VCaP (cell line): ENCODE results near the gene KLHL22.
"Not testable (repeated sequence)": the region's sequence is repeated elsewhere in the genome, so short reads cannot be mapped to it uniquely, and the experiment has no call there.

Experiments used
- H3K27ac ChIP-seq: fragments of 450-650 bp; 2 replicates; pipeline ENCODE4 v1.5.1; 2017
- CTCF ChIP-seq: fragments of 450-650 bp; conservative IDR thresholded peaks from 2 replicates; pipeline ENCODE4 v1.5.1; 2017; ENCODE audit warnings: mild to moderate bottlenecking, moderate library complexity

KLHL22 gene

GRCh38 chr22:20494978-20495860, at the start of gene KLHL22:
Gene KLHL22, minus strand, starts transcription at chr22:20495795. Its CDS starts 6,584 bp downstream, at chr22:20489211.
- peak within 1 kb of the TSS; percentile 97 for H3K27ac ChIP-seq
- TF ChIP-seq CTCF, result no peak

GRCh38 chr22:20545318-20545634, 49.7 kb upstream of the KLHL22 start:
- not testable (repeated sequence) for H3K27ac ChIP-seq

GRCh38 chr22:20542736-20543135, 47.1 kb upstream of the KLHL22 start:
- TF ChIP-seq CTCF, result no peak

GRCh38 chr22:20542055-20542454, 46.5 kb upstream of the KLHL22 start:
- H3K27ac ChIP-seq, result no peak overlapping the region
- TF ChIP-seq CTCF, result no peak

More at GRCh38 chr22:20542736-20543135, 47.1 kb upstream of the KLHL22 start:
- no peak overlapping the region for H3K27ac ChIP-seq

GRCh38 chr22:20538875-20539274, 43.3 kb upstream of the KLHL22 start:
- H3K27ac ChIP-seq, result not testable (repeated sequence)

- H3K27ac ChIP-seq, result no peak overlapping the region
- TF ChIP-seq CTCF, result no peak
Observed at GRCh38 chr22:20537983-20538382, 42.4 kb upstream of the KLHL22 start.

GRCh38 chr22:20537325-20537756, 41.7 kb upstream of the KLHL22 start:
- TF ChIP-seq CTCF, result no peak
- no peak overlapping the region for H3K27ac ChIP-seq

- TF ChIP-seq CTCF, result no peak
- no peak overlapping the region for H3K27ac ChIP-seq
Observed at GRCh38 chr22:20536590-20537324, 41.2 kb upstream of the KLHL22 start.
